ENCODE results near the gene AHCYL1.

The AHCYL1 gene

GRCh38 chr1:110043016-110043415, 58.5 kb downstream of the AHCYL1 start:
- DNase-seq, result no peak

- DNase-seq, result no peak
Measured at GRCh38 chr1:110047463-110047862, 62.9 kb downstream of the AHCYL1 start.

- no peak for DNase-seq
Measured at GRCh38 chr1:110048240-110048639, 63.7 kb downstream of the AHCYL1 start.

- DNase-seq, result no peak
Measured at GRCh38 chr1:110048923-110049601, 64.5 kb downstream of the AHCYL1 start.

GRCh38 chr1:110049801-110050601, 65.4 kb downstream of the AHCYL1 start:
- DNase-seq, result no peak

GRCh38 chr1:110050602-110051261, 66.2 kb downstream of the AHCYL1 start:
- no peak for DNase-seq

- no peak for DNase-seq
Measured at GRCh38 chr1:110051262-110051648, 66.7 kb downstream of the AHCYL1 start.

GRCh38 chr1:110053552-110054428, 69.2 kb downstream of the AHCYL1 start:
- DNase-seq, result peak; percentile 76

- no peak for DNase-seq
Measured at GRCh38 chr1:110055493-110056284, 71.1 kb downstream of the AHCYL1 start.

- DNase-seq, result no peak
Measured at GRCh38 chr1:110056285-110056683, 71.7 kb downstream of the AHCYL1 start.

GRCh38 chr1:110056776-110057175, 72.2 kb downstream of the AHCYL1 start:
- no peak for DNase-seq

- DNase-seq, result no peak
Measured at GRCh38 chr1:110057963-110058518, 73.5 kb downstream of the AHCYL1 start.

GRCh38 chr1:110058591-110058990, 74.0 kb downstream of the AHCYL1 start:
- DNase-seq, result no peak

- no peak for DNase-seq
Measured at GRCh38 chr1:110059133-110059863, 74.7 kb downstream of the AHCYL1 start.

- no peak for DNase-seq
Measured at GRCh38 chr1:110060034-110060661, 75.6 kb downstream of the AHCYL1 start.

GRCh38 chr1:110060662-110061060, 76.1 kb downstream of the AHCYL1 start:
- no peak for DNase-seq

GRCh38 chr1:110061341-110061740, 76.8 kb downstream of the AHCYL1 start:
- DNase-seq, result no peak

GRCh38 chr1:110062612-110063011, 78.0 kb downstream of the AHCYL1 start:
- DNase-seq, result no peak

- DNase-seq, result no peak
Measured at GRCh38 chr1:110063781-110064180, 79.2 kb downstream of the AHCYL1 start.

- DNase-seq, result no peak
Measured at GRCh38 chr1:110064576-110065337, 80.2 kb downstream of the AHCYL1 start.
